ENCODE measurements around the gene PTPRK.

Gene PTPRK

DNA sequence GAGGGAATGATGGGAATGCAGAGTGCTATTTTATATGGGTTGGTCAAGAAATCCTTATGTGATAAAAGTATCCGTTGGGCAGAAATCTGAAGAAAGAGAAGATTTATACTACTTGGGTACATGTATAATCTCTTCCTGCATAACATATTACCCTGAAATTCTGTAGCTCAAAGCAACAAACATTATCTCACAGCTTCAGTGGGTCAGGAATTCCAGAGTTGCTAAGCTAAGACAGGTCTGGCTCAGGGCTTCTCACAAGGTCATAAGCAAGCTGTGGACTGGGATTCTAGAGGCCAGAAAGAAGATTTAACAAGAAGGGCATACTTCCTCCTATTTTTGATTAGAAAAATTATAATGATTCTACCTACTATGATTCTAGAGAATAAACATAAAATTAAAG lies 447.0 kb downstream of the PTPRK start:
- no peak for TF ChIP-seq CREB1 (IDR thresholded peaks at IDR 0.05; ENCODE audit: low read depth)
- TF ChIP-seq NFIC (IDR thresholded peaks at IDR 0.05): no peak
- TF ChIP-seq TAF1 (IDR thresholded peaks at IDR 0.05; ENCODE audit: low read depth): no peak
- no peak for TF ChIP-seq RAD21 (IDR thresholded peaks at IDR 0.05; ENCODE audit: low read depth)
- no peak for TF ChIP-seq YY1 (IDR thresholded peaks at IDR 0.05; ENCODE audit: low read depth)
- TF ChIP-seq USF1 (IDR thresholded peaks at IDR 0.05): no peak
- TF ChIP-seq CEBPB (IDR thresholded peaks at IDR 0.05): no peak
- no peak for TF ChIP-seq REST (IDR thresholded peaks at IDR 0.05; ENCODE audit: low read depth)
- no peak for TF ChIP-seq MAX (IDR thresholded peaks at IDR 0.05)
- TF ChIP-seq TCF12 (IDR thresholded peaks at IDR 0.05; ENCODE audit: low read depth): no peak
- TF ChIP-seq FOXM1 (IDR thresholded peaks at IDR 0.05; ENCODE audit: borderline replicate concordance, low read depth): no peak

GRCh38 chr6:128071212-128071611 lies 449.2 kb downstream of the PTPRK start:
- TF ChIP-seq TAF1 (IDR thresholded peaks at IDR 0.05; ENCODE audit: low read depth): no peak
- no peak for TF ChIP-seq EGR1 (IDR thresholded peaks at IDR 0.05)
- no peak for TF ChIP-seq YY1 (IDR thresholded peaks at IDR 0.05; ENCODE audit: low read depth)
- no peak for TF ChIP-seq TEAD4 (IDR thresholded peaks at IDR 0.05)
- no peak for TF ChIP-seq CEBPB (IDR thresholded peaks at IDR 0.05)
- no peak for TF ChIP-seq FOXM1 (IDR thresholded peaks at IDR 0.05; ENCODE audit: borderline replicate concordance, low read depth)
- no peak for TF ChIP-seq MAX (IDR thresholded peaks at IDR 0.05)
- TF ChIP-seq CREB1 (IDR thresholded peaks at IDR 0.05; ENCODE audit: low read depth): no peak
- TF ChIP-seq REST (IDR thresholded peaks at IDR 0.05; ENCODE audit: low read depth): no peak
- TF ChIP-seq EP300 (IDR thresholded peaks at IDR 0.05; ENCODE audit: borderline replicate concordance): no peak
- TF ChIP-seq USF1 (IDR thresholded peaks at IDR 0.05): no peak
- TF ChIP-seq RAD21 (IDR thresholded peaks at IDR 0.05; ENCODE audit: low read depth): no peak
- no peak for TF ChIP-seq TCF12 (IDR thresholded peaks at IDR 0.05; ENCODE audit: low read depth)
- TF ChIP-seq NFIC (IDR thresholded peaks at IDR 0.05): no peak
- TF ChIP-seq ZBTB7A (IDR thresholded peaks at IDR 0.05; ENCODE audit: low read depth): no peak

- TF ChIP-seq NFIC (IDR thresholded peaks at IDR 0.05) (no peak), REST (IDR thresholded peaks at IDR 0.05; ENCODE audit: low read depth) (no peak), TEAD4 (IDR thresholded peaks at IDR 0.05) (no peak), CREB1 (IDR thresholded peaks at IDR 0.05; ENCODE audit: low read depth) (no peak), TCF12 (IDR thresholded peaks at IDR 0.05; ENCODE audit: low read depth) (no peak), EP300 (IDR thresholded peaks at IDR 0.05; ENCODE audit: borderline replicate concordance) (no peak), RAD21 (IDR thresholded peaks at IDR 0.05; ENCODE audit: low read depth) (no peak), USF1 (IDR thresholded peaks at IDR 0.05) (no peak), CEBPB (IDR thresholded peaks at IDR 0.05) (no peak), TAF1 (IDR thresholded peaks at IDR 0.05; ENCODE audit: low read depth) (no peak), FOXM1 (IDR thresholded peaks at IDR 0.05; ENCODE audit: borderline replicate concordance, low read depth) (no peak), ZBTB7A (IDR thresholded peaks at IDR 0.05; ENCODE audit: low read depth) (no peak)
These were observed 450.0 kb downstream of the PTPRK start for GRCh38 chr6:128070406-128070805.

GRCh38 chr6:128069188-128069587 lies 451.2 kb downstream of the PTPRK start:
- TF ChIP-seq USF1 (IDR thresholded peaks at IDR 0.05) (no peak), REST (IDR thresholded peaks at IDR 0.05; ENCODE audit: low read depth) (no peak), TEAD4 (IDR thresholded peaks at IDR 0.05) (no peak), YY1 (IDR thresholded peaks at IDR 0.05; ENCODE audit: low read depth) (no peak), CEBPB (IDR thresholded peaks at IDR 0.05) (no peak), FOXM1 (IDR thresholded peaks at IDR 0.05; ENCODE audit: borderline replicate concordance, low read depth) (no peak), CREB1 (IDR thresholded peaks at IDR 0.05; ENCODE audit: low read depth) (no peak)

All from Ishikawa (cell line).